ENCODE data around the gene CCDC91. TPM values are rescaled to one million over a fixed set of nuclear protein-coding genes. Genes with fewer than 3 reads are reported as not detected.

Gene CCDC91
- total RNA-seq, 1 experiment from 2014 or later, result 35.9 TPM

GRCh38 chr12:28568118-28568517 is 377.9 kb downstream of the CCDC91 start:
- Mint-ChIP-seq H3K27me3 (ENCODE audit: insufficient read depth, unreplicated experiment) (no peaks in the 10 kb centered on the region), H3K9me3 (ENCODE audit: unreplicated experiment) (no peaks in the 10 kb centered on the region)
- peak; percentile 63 for DNase-seq (ENCODE audit: unreplicated experiment)

GRCh38 chr12:28568704-28569103 is 378.4 kb downstream of the CCDC91 start:
- peaks cover 16% of the 10 kb centered on the region for H3K4me1 Mint-ChIP-seq (ENCODE audit: insufficient read depth, unreplicated experiment)
- intact Hi-C loops (cut with micrococcal nuclease), result no loop called here
- POLR2A ChIA-PET, result no interaction called here

More at GRCh38 chr12:28568118-28568517, 377.9 kb downstream of the CCDC91 start:
- ChIA-PET CTCF (no interaction called here), POLR2A (no interaction called here)
- Mint-ChIP-seq H3K36me3 (ENCODE audit: insufficient read depth, unreplicated experiment) (no peaks in the 10 kb centered on the region), H3K4me1 (ENCODE audit: insufficient read depth, unreplicated experiment) (peaks cover 16% of the 10 kb centered on the region), H3K27ac (ENCODE audit: low read depth, unreplicated experiment) (no peak overlapping the region), H3K4me3 (ENCODE audit: unreplicated experiment) (no peak overlapping the region)
- no TSS peak for BruUV-seq (replicated peaks)
- intact Hi-C loops (cut with micrococcal nuclease), result no loop called here
- no peak for TF ChIP-seq CTCF (IDR thresholded peaks at IDR 0.05; ENCODE audit: unreplicated experiment)

GRCh38 chr12:28569698-28570411 is 379.6 kb downstream of the CCDC91 start:
- Mint-ChIP-seq H3K4me1 (ENCODE audit: insufficient read depth, unreplicated experiment) (peaks cover 16% of the 10 kb centered on the region), H3K36me3 (ENCODE audit: insufficient read depth, unreplicated experiment) (no peaks in the 10 kb centered on the region), H3K4me3 (ENCODE audit: unreplicated experiment) (no peak overlapping the region), H3K27me3 (ENCODE audit: insufficient read depth, unreplicated experiment) (no peaks in the 10 kb centered on the region), H3K9me3 (ENCODE audit: unreplicated experiment) (no peaks in the 10 kb centered on the region), H3K27ac (ENCODE audit: low read depth, unreplicated experiment) (no peak overlapping the region)
- POLR2A ChIA-PET, result no interaction called here
- CTCF ChIA-PET, result no interaction called here
- no peak for TF ChIP-seq CTCF (IDR thresholded peaks at IDR 0.05; ENCODE audit: unreplicated experiment)
- intact Hi-C loops (cut with micrococcal nuclease), result no loop called here
- no TSS peak for BruUV-seq (replicated peaks)
- peak; percentile 31 for DNase-seq (ENCODE audit: unreplicated experiment)

More at GRCh38 chr12:28568704-28569103, 378.4 kb downstream of the CCDC91 start:
- DNase-seq (ENCODE audit: unreplicated experiment), result no peak
- Mint-ChIP-seq H3K9me3 (ENCODE audit: unreplicated experiment) (no peaks in the 10 kb centered on the region), H3K27ac (ENCODE audit: low read depth, unreplicated experiment) (no peak overlapping the region), H3K4me3 (ENCODE audit: unreplicated experiment) (no peak overlapping the region), H3K27me3 (ENCODE audit: insufficient read depth, unreplicated experiment) (no peaks in the 10 kb centered on the region), H3K36me3 (ENCODE audit: insufficient read depth, unreplicated experiment) (no peaks in the 10 kb centered on the region)
- TF ChIP-seq CTCF (IDR thresholded peaks at IDR 0.05; ENCODE audit: unreplicated experiment), result no peak
- CTCF ChIA-PET, result no interaction called here
- BruUV-seq (replicated peaks), result no TSS peak

GRCh38 chr12:28570811-28571210 is 380.6 kb downstream of the CCDC91 start:
- Mint-ChIP-seq H3K4me1 (ENCODE audit: insufficient read depth, unreplicated experiment) (peaks cover 16% of the 10 kb centered on the region), H3K36me3 (ENCODE audit: insufficient read depth, unreplicated experiment) (no peaks in the 10 kb centered on the region), H3K4me3 (ENCODE audit: unreplicated experiment) (no peak overlapping the region), H3K27me3 (ENCODE audit: insufficient read depth, unreplicated experiment) (no peaks in the 10 kb centered on the region), H3K27ac (ENCODE audit: low read depth, unreplicated experiment) (no peak overlapping the region), H3K9me3 (ENCODE audit: unreplicated experiment) (no peaks in the 10 kb centered on the region)
- intact Hi-C loops (cut with micrococcal nuclease), result no loop called here
- no peak for DNase-seq (ENCODE audit: unreplicated experiment)
- CTCF ChIA-PET, result no interaction called here
- POLR2A ChIA-PET, result no interaction called here
- TF ChIP-seq CTCF (IDR thresholded peaks at IDR 0.05; ENCODE audit: unreplicated experiment), result no peak
- no TSS peak for BruUV-seq (replicated peaks)

Measured in MCF 10A (cell line).